Fibroblast of skin of back (primary cell): ENCODE measurements around the gene NCK2.

Experiments
- DNase-seq: peaks from one replicate; pipeline ENCODE4 v3.0.0-alpha.2; 2013

Gene NCK2

DNA sequence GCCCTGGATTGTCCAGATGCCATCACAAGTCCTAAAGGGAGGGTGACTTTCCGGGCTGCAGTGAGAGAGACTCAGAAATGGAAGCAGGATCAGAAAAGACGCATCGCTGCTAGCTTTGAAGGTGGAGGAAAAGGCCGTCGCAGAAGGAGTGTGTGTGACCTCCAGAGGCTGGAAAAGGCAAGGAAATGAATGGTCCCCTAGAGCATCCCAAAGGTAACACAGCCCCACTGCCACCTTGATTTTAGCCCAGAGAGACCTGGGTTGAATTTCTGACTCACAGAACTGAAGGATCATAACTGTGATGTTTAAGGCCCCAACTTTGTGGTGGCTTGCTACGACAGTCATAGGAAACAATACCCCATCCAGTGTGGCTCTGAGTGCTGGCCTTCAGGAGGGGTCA is 8.6 kb upstream of the NCK2 start:
- no peak for DNase-seq

DNA sequence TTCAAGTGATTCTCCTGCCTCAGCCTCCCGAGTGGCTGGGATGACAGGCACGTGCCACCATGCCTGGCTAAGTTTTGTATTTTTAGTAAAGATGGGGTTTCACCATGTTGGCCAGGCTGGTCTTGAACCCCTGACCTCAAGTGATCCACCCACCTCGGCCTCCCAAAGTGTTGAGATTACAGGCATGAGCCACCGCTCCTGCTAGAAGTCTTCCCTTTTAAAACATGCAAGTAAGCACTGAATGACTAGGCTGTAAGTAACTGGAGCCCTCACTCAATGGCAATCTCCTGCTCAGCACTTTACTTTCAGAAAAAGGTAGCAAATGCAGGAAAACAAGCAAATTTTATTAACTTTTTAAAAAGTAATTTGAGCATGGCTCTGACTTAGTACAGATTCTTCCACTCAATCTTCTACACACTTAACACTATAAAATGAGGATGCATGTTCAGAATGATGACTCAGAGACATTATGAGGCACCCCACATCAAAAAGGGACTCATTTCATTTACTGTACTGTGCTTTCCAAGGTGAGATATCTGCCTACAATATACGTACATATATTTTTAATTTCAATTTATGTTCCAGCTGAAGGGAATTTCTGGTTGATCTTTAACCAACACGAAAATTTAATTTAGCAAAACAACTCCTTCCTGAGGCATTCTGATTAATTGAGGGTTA is 6.6 kb upstream of the NCK2 start:
- DNase-seq = no peak

DNA sequence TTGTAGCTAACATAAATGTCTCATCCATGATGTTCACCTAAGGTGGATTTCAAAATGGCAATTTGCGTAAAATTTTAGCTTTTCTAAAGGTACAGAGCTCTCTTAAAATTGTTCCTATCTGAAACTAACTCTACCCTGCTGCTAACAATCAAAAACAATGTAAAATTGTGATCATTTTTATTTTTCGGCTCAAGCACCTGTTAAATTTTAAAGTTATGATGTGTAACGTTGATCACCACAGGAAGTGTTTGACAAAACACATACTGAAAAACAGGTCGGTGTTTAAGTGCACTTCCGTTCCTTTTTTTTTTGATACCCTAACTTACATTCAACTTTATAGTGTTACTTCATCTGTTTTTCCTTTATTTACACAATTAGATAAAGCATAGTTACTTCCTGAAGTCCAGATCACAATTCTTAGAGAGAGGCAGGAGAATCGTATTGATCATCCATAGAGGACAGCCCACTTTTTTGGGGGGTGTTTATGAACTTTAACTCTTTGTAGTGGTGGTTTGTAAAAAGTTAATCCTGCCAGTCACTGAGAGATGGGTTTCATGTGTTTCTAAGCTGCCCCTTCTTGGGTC is 6.0 kb upstream of the NCK2 start:
- no peak for DNase-seq

DNA sequence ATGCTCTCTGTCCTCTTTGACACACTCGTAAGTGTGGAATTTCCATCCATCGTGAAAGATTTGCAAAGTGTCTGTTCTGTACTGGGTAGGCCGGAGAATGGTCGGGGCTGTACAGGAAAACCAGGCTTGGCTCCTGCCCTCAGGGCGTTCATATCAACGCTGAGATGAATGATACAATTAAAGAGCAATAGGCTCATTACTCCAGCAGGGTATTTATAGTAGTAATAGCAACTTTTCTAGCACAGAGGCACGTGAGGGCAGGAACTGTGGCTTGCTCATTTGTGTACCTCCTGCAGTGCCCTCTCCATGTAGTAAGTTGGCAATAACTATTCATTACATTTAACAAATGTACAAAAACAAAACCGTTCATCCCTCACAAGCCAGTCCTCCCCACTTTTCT is 5.3 kb upstream of the NCK2 start:
- no peak for DNase-seq

DNA sequence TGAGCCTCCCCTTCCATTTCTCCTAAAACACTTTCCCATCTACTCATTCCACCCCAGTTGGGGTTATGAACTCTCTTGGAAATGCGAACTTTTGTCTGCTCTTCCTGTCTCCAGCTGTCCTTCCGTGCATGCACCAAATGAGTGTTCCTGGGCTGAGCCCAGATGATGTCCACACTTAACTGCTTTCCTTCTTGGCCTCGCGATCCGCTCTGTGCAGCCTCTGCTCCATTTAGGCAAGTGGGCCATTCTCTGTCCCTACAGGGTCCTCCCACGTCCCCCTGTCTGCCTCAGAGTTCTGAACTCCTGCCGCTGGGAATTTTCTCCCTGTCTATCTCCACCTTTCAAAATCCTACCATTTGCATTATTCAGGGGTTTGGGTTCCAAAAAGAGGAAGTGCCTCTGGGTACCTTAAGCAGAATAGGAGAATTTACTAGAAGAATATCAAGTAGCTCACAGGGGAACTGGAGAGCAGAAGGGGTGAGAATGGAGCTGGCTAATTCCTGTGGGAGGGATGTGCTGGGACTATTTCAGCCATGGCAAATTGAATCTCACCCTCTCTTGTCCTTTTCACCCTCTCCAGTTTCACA is 4.7 kb upstream of the NCK2 start:
- DNase-seq = no peak

DNA sequence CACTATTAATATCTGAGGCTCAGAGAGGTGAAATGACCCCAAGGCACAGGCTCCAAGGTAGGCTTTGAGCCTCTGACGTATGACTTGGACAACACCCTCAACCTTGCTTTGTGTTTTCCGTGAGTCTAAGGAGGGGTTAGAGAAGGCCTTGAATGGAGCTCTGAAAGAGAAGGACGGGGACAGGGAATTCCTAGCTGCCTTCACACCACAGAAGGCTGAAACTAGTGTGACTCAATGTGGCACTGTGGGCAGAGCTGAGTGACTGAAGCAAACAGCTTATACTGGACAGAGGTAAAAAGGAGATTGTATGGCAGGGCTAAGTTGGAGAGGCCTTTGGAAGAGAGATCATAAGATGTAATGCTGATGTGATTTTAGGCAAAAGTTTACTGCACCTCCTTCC is 3.5 kb upstream of the NCK2 start:
- DNase-seq = no peak

DNA sequence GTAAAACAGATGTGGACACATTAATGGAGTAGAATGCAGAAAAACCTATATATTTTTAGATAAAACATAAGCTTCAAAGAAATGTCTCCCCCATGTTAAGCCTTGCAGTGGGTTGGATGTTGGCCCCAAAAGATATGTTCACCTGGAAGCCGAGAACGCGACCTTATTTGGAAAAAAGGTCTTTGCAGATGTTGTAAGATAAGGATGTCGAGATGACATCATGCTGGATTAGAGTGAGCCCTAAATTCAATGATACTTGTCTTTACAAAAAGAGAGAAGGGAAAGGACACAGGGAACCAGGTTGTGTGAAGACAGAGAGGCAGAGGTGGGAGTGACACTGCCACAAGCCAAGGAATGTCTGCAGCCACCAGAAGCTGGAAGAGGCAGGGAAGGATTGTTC is 3.1 kb upstream of the NCK2 start:
- DNase-seq = no peak

DNA sequence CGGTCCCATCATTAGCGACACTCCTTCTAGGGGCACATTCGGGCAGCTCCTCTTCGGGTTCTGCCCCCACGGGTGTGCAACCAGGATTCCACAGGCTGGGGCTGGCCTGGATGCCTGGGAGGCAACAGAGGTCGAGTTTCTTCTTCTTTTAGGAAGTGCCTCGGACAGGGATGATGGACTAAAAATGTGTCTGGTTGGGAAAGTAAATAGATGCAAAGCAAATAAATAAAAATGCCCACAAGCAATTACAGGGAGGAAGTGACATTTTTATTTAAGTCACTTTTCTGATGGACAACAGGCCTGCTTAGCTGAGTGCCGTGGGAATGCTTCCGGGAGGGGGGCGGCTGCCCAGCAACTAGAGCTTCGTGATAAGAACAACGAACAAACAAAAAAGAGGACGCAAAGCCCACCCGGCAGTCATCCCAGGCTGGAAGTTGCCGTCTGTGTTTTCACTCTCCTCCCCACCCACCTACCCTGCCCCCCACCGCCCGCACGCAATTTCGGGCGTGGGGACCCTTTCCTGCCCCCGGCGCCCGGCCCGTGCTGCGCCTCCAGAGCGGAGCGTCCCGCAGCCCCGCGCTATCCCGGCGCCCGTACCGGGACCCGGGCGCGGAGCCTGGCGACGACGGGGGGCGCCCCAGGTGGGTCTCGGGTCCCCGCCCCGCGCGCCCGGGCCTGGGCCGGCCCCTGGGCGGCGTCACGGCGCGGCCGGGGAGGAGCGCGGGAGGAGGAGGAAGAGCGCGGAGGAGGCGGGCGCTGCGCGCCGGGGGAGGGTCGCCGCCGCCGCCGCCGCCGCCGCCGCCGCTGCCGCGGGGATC is 412 bp upstream of the NCK2 start:
- peak; percentile 70 for DNase-seq

DNA sequence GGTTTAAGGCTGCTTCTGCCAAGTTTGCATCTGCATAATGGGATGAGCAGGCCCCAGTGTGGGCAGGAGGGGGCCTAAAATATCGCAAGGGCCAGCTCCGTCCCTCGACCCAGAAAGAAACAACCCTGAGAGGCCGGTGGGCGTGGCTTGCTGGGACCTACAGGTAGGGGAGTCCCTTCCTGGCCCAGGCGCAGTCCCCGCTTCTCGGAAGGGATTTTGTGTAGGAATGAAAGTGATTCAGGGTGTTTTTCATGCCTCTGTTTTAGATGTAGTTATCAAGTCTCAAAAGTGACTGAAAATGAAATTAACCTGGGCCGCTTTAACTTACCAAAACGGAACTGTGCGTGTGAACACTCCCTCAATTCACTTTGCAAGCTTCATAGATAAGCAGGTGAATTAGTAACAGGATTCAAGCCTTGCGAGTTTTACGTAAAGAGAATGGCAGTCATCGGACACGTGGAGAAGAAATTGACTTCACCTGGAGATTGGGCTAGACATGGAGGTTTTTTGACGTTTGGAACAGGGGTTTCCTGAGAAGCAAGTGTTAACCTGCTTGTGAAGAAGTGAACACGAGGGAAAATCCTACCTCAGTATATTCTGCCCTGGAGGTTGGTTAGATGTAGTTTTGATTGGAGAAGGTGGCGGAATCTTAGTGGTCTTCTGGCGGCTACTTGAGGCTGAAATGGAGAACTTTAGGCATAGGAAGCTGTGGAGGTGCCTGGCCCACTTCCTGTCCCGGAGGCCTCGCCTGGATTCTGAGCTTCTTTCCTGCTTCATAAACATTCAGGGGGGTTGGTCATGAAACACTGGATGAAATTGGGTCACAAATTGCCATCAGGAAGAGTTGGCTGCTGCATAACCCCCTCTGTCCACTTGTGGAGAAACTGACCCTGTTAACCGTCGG is 1.7 kb downstream of the NCK2 start:
- no peak for DNase-seq

DNA sequence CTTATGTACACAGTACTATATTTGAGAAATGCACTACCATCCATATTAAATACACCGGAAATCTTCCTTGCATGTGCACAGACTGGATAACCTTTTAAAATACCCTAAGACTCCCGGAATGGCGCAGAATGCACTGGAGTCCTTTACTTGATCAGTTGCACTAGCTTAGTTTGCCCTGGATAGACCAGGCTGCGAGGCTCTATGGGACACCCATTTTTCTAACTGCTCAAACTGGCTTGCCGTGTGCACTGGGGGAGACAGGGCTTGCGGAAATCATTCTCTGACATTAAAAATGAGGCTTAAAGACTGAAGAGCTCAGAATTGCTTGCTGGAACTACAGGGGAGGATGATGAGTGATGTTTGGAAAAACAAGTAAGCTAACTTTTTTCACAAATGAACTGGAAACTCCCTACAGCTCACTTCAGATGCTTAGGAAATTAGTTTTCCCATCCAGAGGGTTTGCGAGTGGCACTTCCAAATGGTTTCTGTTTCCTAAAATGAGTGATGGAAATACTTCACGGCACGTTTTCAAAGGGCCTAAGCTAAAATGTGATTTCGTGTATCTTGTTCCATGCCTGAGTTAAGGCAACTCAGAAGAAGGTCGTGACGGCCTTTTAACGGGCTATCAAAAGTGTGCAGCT is 2.7 kb downstream of the NCK2 start:
- no peak for DNase-seq

DNA sequence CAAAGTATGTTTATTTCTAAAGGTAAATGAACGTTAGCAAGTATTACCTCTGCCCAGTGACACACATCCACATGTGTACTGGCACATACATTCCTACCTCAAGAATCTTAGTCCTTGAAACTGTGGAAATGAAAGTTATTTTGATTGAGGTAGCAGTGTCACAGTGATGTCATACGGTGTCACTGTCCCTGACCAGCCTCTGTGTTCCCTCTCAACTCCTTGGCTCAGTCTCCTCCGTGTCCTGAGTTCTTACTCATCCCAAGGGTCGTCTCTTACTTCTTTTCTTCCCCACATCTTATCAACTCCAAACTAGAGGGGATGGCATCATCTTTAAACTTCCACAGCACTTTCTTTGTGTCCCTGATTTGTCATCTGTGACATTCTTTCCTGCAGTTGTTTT is 3.3 kb downstream of the NCK2 start:
- DNase-seq = peak; percentile 52

DNA sequence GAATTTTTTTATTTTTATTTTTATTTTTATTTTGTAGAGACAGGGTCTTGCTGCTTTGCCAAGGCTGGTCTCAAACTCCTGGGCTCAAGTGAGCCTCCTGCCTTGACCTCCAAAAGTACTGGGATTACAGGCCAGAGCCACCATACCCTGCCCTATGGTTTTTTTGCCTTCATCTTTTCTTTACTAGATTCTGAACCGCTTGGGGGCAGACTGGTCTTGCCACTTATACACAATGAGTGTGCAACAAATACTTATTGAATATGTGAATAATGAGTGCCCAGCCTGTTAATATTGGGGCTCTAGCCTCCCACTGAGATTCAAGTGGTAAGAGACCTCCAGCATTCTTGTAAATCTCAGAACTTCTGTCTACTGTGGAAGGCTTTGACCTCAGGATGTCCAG is 3.9 kb downstream of the NCK2 start:
- no peak for DNase-seq

DNA sequence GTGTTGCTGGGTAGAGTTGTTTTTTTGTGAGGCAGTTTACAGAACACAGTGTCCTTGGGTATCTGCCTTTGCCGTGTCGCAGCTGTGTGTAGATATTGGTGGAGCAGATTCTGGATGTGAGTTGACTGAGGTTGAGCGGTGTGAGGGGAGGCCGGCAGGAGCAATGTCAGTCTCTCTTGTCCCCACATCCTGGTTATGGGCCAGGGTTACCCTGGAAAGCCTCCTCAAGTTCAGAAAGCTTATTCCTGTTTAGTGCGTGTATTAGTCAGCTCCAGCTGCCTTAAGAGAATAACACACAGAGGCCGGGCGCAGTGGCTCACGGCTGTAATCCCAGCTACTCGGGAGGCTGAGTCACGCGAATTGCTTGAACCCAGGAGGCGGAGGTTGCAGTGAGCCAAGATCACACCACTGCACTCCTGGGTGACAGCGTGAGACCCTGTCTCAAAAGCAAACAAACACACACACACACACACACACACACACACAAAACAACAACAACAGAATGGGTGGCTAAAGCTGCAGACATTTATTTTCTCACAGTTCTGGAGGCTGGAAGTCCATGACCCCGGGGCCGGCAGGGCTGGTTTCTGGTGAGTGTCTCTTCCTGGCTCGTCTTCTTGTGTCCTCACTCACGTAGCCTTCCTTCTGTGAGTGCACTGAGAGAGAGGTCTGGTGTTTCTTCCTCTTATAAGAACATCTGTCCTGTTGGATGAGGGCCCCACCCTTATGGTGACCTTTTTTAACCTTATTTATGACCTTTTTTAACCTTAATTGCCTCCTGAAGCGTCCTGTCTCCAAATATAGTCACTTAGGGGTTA is 5.1 kb downstream of the NCK2 start:
- no peak for DNase-seq

DNA sequence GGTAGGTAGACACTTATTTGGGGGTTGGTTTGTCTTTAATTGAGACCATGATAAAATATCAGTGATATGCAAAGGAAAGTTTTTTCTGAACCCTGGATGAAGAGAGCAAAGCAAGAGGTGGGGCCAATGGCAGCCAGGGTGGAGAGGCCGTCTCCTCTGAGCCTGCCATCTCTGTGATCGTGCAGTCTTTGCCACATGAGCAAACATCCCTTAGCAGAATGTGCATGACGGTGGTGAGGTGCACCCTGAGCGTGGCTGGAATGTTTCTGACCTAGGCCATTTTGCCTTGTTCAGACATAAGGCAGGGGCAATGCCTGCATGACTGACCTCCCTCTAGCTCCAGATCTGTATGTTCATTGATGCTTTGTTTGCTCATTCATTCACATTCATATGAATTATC is 6.0 kb downstream of the NCK2 start:
- DNase-seq = no peak

DNA sequence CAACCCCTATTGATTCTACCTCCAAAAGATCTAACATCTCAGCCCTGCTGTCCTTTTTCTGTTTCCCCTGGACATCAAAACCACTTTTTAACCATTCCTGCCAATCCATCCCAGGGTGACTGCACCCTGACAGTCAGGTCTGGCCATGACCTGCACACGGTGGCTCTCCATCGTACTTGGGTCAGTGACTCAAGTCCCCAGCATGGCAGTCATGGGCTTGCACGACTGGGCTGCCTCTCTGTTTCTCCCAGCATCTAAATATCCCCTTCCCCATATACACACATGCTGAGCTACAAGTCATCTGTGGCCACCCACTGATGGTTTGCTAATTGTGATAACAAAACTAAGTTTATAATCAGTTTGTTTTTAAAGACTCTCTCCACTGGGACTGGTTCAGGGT is 6.6 kb downstream of the NCK2 start:
- no peak for DNase-seq

DNA sequence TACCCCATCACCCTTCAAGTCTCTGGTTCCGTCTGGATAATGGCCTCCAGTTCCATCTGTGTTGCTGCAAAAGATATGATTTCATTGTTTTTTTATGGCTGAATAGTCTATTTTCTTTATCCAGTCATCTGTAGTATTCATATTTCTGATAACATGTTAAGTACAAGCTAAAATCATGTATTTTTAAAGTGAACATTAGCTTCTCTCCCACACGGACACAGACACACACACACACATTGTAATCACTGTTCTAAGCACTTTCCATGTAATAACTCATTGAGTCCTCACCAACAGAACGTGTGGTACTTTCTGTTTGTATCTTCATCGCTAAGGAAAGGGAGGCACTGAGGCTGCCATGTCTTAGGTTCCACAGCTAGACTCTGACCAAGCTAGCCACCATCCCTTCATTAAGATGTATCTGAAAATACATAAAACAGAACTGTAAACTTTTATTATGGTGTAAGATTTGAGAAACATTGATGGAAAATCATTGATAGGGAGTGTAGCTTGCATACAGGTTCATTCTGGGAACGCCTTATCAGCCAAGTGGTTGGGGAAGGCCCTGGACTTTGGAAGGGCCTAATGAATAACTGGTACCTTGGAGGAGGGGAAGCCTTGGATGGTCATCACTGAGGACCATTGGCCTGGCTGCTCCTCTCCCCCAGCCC is 8.1 kb downstream of the NCK2 start:
- DNase-seq = no peak

DNA sequence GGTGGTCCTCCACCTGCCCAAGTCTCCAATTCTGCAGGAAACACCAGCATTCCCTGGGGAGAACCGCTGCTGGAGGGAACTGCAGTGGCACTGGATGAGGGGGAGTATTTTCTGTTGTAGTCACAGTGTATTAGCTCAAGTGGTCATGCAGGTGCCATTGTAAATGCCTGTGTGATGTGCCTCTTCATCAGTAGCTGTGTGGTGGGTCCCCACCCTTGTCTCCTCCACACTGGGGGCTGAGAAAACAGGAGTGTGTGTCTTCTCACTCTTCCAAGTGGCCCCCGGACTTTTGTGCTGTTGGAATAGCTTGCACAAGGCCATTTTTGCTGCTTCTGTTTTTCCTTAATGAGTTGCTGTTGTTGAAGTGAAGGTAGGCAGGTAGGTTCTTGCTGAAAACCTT is 8.7 kb downstream of the NCK2 start:
- no peak for DNase-seq

DNA sequence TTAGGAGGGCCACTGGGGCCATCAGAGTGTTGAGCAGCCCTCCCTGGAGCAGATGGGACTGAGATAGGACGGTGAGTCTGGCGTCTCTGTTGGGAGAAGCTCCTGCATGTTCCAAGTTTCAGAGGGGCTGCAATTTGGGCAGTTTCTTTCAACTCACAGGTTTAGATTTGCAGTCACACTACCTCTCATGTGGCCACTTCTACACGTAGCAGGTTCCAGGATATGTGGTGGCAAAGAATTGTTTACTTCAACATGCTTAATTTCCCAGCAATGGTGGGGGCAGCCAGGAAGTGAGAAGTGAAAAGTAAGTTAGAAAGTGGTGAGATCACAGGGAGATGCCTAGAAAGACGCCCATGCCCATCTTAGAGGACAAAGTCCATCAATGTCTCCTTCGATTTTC is 9.3 kb downstream of the NCK2 start:
- no peak for DNase-seq

DNA sequence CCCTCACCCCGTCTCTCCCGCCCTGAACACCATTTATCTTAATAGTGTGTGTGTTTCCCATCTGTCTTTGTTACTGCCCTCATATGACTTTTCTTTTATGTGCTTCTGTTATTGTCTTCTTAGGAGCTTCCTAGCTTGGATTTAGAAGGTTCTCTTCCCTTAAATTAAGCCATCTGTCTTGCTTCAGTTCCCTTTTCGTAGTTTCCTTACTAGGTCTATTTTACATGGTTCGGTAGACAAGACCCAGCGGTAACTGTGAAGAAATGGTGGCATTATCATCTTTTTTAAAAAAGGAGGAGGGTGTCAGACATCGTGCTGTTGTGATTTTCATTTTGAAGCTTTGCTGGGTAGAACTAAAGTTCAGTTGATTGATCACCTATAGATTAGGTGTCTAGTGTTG is 10.3 kb downstream of the NCK2 start:
- no peak for DNase-seq

DNA sequence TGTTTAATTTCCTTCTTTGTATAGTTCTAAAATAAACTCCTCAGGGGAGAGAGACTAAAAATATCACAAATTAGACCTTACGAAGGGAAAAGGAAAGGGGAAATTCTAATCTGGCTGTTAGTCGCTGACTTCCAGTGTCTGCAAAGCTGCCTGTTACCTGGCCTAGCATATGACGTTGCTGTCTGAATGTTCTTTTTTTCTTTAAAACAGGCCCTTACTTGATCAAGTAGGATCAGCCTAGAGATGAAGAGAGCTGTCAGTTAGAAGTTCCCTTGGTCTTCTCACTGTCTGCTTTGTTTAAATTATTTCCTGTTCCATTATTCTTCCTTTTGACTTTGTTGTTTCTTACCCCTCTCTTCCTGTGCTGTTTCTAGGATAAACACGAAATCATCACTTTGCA is 11.2 kb downstream of the NCK2 start:
- no peak for DNase-seq

DNA sequence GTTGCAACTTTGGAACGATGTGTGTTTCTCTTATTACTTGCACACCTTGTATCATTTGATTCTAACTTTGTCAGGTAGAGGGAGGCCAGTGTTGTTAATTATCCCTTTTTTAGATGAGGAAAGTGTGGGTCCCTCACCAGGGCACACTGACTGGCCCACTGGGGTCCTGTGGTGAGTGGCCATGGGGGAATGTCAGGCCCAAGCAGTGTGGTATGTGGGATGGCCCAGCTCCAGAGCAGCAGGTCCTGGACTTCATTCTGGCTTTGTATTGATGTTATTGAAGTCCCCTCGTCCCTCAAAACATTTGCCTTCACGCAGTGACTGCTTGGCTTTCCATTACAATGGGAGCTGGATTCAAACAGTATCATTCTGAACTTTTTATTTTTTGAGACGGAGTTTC is 11.7 kb downstream of the NCK2 start:
- no peak for DNase-seq
